Measurements from ENCODE around the gene DUSP5. TPM values are rescaled to one million over a fixed set of nuclear protein-coding genes. Genes with fewer than 3 reads are reported as not detected.

DUSP5 gene
- total and polyA plus RNA-seq, 2 of the 8 experiments (the other 6 are each of a cell fraction or from before 2014, with no cell fraction given): 13.6 to 30.3 TPM

GRCh38 chr10:110485541-110485940 lies 12.2 kb upstream of the DUSP5 start:
- no peaks in the 10 kb centered on the region for H3K79me2 ChIP-seq (ENCODE audit: control insufficient read depth in 1 of 2, insufficient read depth in 2 of 2, low read length in 2 of 2)
- no peak overlapping the region for H2BK5ac ChIP-seq (ENCODE audit: low read depth, low read length)
- no peak overlapping the region for H3K4ac ChIP-seq (replicated peaks; ENCODE audit: insufficient read length, low read depth, low read length)
- POLR2A ChIA-PET (ENCODE audit: partially characterized antibody): interaction anchor here (8.9 kb wide), 1 partner anchor 12 kb away, joined by 56 read pairs; the partner anchor contains the start of gene DUSP5
- H3K18ac ChIP-seq (ENCODE audit: extremely low read depth, low read length): no peak overlapping the region
- no peak for FAIRE-seq
- no peak overlapping the region for H4K91ac ChIP-seq (replicated peaks; ENCODE audit: insufficient read length, low read length)
- 90% methylated on average over 3 of the region's 3 CpGs; no CpG with 5 or more reads in 1 of the 2 experiments for WGBS, 2 experiments (ENCODE audit: extremely low coverage in 1 of 2, insufficient coverage in 1 of 2, insufficient read length in 1 of 2, insufficient replicate concordance in 2 of 2, low coverage in 1 of 2, low lambda C conversion rate in 2 of 2, missing lambda C conversion rate in 1 of 2)
- H3K36me3 ChIP-seq (ENCODE audit: control insufficient read depth in 2 of 4, insufficient read depth in 4 of 4, low read length in 3 of 4): no peaks in the 10 kb centered on the region
- H3K79me1 ChIP-seq (ENCODE audit: low read depth, low read length): no peaks in the 10 kb centered on the region
- no peak overlapping the region for H3K27ac ChIP-seq (ENCODE audit: low read depth, low read length)
- no peaks in the 10 kb centered on the region for H3K27me3 ChIP-seq (replicated peaks in 1 of 4; ENCODE audit: control insufficient read depth in 3 of 4, extremely low read depth in 1 of 4, insufficient read depth in 3 of 4, low read length in 3 of 4)
- H3K4me1 ChIP-seq (replicated peaks in 1 of 4; ENCODE audit: control insufficient read depth in 3 of 4, insufficient read depth in 4 of 4, low read length in 3 of 4): peaks cover 9 to 15% (median 11%) of the 10 kb centered on the region in 4 experiments
- H2BK15ac ChIP-seq (ENCODE audit: low read length): no peak overlapping the region
- no peak overlapping the region for H3K4me3 ChIP-seq (ENCODE audit: extremely low read depth in 1 of 4, insufficient read depth in 2 of 4, low read depth in 3 of 4, low read length in 4 of 4)
- DNase-seq (ENCODE audit: low read depth in 1 of 2, low spot score in 2 of 2): no peak
- no peak overlapping the region for H4K8ac ChIP-seq (ENCODE audit: extremely low read depth, insufficient read depth, low read length)
- no peak overlapping the region for H2AFZ ChIP-seq (ENCODE audit: low read length)
- H4K5ac ChIP-seq (ENCODE audit: insufficient read length, low read depth, low read length): no peak overlapping the region
- H2BK12ac ChIP-seq (ENCODE audit: low read depth, low read length): no peak overlapping the region
- CTCF ChIA-PET (ENCODE audit: partially characterized antibody): interaction anchor here (0.8 to 1.6 kb wide), 4 partner anchors 12 to 131 kb away, joined by 3 to 7 read pairs (median 4); no protein-coding TSS in a partner anchor
- H2BK20ac ChIP-seq (ENCODE audit: low read length): no peak overlapping the region
- no peak overlapping the region for H3K4me2 ChIP-seq (ENCODE audit: insufficient read depth in 1 of 2, low read depth in 2 of 2, low read length in 2 of 2)
- H3K23me2 ChIP-seq (ENCODE audit: low read depth, low read length): no peaks in the 10 kb centered on the region
- no peak overlapping the region for H2AK5ac ChIP-seq (ENCODE audit: low read depth, low read length)
- no peak overlapping the region for H3K14ac ChIP-seq (ENCODE audit: insufficient read length)
- H3K23ac ChIP-seq (ENCODE audit: insufficient read length): no peak overlapping the region
- H3K56ac ChIP-seq (replicated peaks; ENCODE audit: insufficient read length, low read depth, low read length): no peak overlapping the region
- H2BK120ac ChIP-seq (replicated peaks; ENCODE audit: low read depth, low read length): no peak overlapping the region
- H4K20me1 ChIP-seq (replicated peaks in 1 of 2; ENCODE audit: control insufficient read depth in 1 of 2, insufficient read depth in 2 of 2, low read length in 2 of 2): no peaks in the 10 kb centered on the region
- TF ChIP-seq SIRT6 (IDR thresholded peaks at IDR 0.05; ENCODE audit: low read length) (no peak), TCF12 (IDR thresholded peaks at IDR 0.05; ENCODE audit: low read depth, low read length) (no peak), RFX5 (IDR thresholded peaks at IDR 0.05; ENCODE audit: borderline replicate concordance, low read depth, low read length) (no peak), KDM4A (IDR thresholded peaks at IDR 0.05; ENCODE audit: low read depth, low read length, severe bottlenecking) (no peak), RXRA (IDR thresholded peaks at IDR 0.05; ENCODE audit: insufficient read depth, low read depth, low read length) (no peak), TAF1 (IDR thresholded peaks at IDR 0.05; ENCODE audit: low read depth, low read length) (no peak), NANOG (IDR thresholded peaks at IDR 0.05; ENCODE audit: insufficient read depth, low read depth, low read length, poor library complexity, severe bottlenecking) (no peak)
- H3K9ac ChIP-seq (replicated peaks in 1 of 4; ENCODE audit: extremely low read depth in 1 of 4, low read depth in 3 of 4, low read length in 3 of 4): no peak overlapping the region
- H3K9me3 ChIP-seq (ENCODE audit: insufficient read depth in 2 of 2, low read depth in 1 of 2, low read length in 1 of 2): no peaks in the 10 kb centered on the region
